ENCODE results near the gene MPPED2.
"Not testable (repeated sequence)": the region's sequence is repeated elsewhere in the genome, so short reads cannot be mapped to it uniquely, and the experiment has no call there.

MPPED2 gene

DNA sequence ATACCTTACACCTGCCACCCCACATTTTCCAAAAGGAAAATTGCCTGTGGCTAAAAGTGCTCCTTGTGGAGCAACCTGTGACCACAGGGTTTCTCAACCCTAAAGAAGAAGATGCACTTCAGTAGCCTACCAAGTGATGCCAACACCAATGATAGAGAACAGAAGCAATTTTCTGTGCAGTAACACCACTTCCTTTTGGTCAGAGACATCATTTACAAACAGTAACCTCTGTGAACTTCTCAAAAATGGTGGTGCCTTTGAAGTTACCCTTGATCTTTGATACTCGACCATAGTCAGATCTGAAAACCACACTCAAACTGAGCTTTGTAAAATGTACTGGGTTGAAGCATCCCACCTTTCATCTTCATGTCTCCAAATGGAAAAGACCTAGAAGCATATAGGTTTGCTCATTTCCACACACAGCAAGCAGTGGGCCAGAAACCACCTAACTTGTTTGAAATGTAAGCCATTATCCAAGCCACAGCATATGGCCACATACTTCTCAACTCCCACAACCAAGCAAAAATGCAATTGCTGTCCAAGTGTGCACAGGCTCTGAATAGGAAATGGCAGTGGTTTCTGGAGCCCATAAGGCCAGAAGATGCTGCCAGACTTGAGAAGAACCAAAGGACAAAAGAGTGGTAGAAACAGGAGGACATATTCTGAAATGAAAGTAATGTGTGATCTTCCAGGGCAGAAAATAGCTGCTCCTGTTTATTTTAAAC lies 24.3 kb downstream of the MPPED2 start:
- intact Hi-C loops (cut with DNase I; ENCODE audit: low total_unique reads): no loop called here
- no peak overlapping the region for H3K27ac ChIP-seq
- DNase-seq: no peak

DNA sequence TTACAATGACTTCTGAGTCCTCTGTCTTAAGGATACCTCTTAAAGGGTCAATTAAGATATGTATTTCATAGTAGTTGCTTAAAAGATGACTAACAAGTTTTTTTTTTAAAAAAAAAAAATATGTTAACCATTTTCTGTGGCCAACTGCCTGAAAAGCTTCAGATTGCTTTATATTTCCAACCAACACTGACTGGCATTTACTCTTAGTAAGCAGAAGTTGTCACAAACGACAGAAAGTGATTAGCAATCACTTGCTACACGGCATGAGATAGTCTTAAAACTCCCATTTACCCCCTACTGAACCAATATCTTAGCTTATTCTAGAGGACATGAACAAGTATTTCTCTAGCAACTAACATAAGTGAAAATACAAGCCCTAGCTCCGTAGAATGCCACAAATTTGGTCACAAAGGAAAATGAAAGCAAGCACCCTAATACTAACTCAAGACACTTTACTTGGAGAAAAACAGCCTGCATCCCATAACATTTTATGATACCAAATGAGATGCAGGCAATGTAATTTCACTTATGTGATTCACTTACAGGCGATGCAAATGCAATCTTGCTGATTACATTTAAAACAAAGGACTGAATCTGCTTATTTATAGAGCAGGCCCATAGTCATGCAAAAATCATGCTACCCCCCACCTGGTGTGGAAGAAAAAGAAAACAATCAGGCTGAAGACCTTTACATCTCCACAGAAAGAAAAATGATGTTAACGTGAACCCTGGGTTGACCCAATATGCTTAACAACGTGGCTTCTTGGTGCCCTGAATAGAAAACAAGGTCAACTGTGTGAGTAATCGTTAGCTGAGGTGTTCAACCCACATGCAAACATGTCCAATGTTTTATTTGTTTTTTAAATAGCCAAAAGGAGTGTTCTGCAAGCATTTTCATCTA lies 25.7 kb downstream of the MPPED2 start:
- intact Hi-C loops (cut with DNase I; ENCODE audit: low total_unique reads): no loop called here
- no peaks in the 10 kb centered on the region for H3K9me3 ChIP-seq
- DNase-seq: no peak
- H3K4me1 ChIP-seq: peaks cover 0 to 11% (median 3%) of the 10 kb centered on the region in 4 donors
- H3K4me3 ChIP-seq: peak overlapping the region; percentile 32 to 35
- no peaks in the 10 kb centered on the region for H3K27me3 ChIP-seq
- peak overlapping the region; percentile 5 to 56 for H3K27ac ChIP-seq
- H3K36me3 ChIP-seq: no peaks in the 10 kb centered on the region
- no peak for TF ChIP-seq CTCF (IDR thresholded peaks at IDR 0.05)

More for the DNA sequence above, 24.3 kb downstream of the MPPED2 start:
- no peak for TF ChIP-seq CTCF (IDR thresholded peaks at IDR 0.05)
- Histone ChIP-seq H3K27me3 (no peaks in the 10 kb centered on the region), H3K4me1 (peaks cover 0 to 14% (median 4%) of the 10 kb centered on the region in 4 donors), H3K9me3 (no peaks in the 10 kb centered on the region), H3K36me3 (no peaks in the 10 kb centered on the region), H3K4me3 (no peak overlapping the region)

DNA sequence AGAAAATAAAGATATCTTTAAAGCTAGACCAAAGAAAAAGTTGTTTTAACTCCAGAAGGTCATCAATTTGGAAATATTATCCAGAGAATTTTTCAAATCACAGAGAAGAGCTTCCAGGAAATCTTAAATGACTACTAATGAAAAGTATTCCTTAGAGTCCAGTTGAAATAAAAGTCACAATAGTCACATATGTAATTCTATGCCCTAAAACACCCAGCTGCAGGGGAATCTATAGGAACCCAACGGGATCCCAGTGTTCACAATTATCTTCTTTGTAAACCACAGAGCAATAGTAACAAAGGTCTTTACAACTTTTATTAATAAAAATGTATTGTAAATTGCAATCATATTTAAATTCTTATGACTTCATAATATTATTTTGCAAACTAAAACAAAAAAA lies 27.1 kb downstream of the MPPED2 start:
- H3K4me1 ChIP-seq: peaks cover 0 to 11% (median 3%) of the 10 kb centered on the region in 4 donors
- no peaks in the 10 kb centered on the region for H3K9me3 ChIP-seq
- no peak overlapping the region for H3K4me3 ChIP-seq
- no peak for TF ChIP-seq CTCF (IDR thresholded peaks at IDR 0.05)
- H3K27me3 ChIP-seq: no peaks in the 10 kb centered on the region
- no peaks in the 10 kb centered on the region for H3K36me3 ChIP-seq
- no peak overlapping the region for H3K27ac ChIP-seq
- no peak for DNase-seq
- intact Hi-C loops (cut with DNase I; ENCODE audit: low total_unique reads): no loop called here

- H3K27ac ChIP-seq; H3K9me3 ChIP-seq; H3K27me3 ChIP-seq; H3K4me1 ChIP-seq; H3K36me3 ChIP-seq; intact Hi-C loops (cut with DNase I; ENCODE audit: low total_unique reads); DNase-seq; H3K4me3 ChIP-seq: not testable (repeated sequence)
Measured at GRCh38 chr11:30554587-30554986, 31.6 kb downstream of the MPPED2 start.

DNA sequence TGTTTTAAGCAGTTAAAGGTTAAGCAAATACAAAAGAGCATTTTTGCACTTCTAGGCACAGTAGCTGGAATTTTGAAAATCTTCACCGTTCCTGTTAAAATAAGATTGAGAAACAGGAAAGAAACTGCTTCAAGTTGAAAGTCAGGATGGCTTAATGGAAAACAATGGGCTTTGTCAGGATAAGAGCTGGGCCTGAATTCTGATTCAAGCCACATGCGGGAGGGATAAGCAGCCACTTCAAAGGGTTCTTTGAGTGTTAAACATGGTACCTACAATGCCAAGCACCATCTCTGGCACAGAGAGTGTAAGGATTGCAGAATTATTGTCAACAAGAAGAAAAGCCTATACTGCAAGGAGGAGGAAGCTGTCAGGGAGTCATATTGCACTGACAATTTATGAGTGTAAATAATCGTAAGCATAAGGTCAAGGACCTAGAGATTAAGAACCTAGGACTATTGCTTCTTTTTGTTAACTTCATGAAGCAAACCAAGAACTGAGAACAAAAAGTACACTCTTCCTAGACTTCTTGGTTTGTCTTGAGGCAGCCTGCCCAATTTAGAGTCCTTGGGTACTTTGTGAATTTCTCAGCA lies 32.5 kb downstream of the MPPED2 start:
- no peak for TF ChIP-seq CTCF (IDR thresholded peaks at IDR 0.05)
- Histone ChIP-seq H3K4me1 (peaks cover 0 to 5% (median 0%) of the 10 kb centered on the region in 4 donors), H3K27ac (no peak overlapping the region), H3K27me3 (no peaks in the 10 kb centered on the region), H3K4me3 (no peak overlapping the region), H3K36me3 (no peaks in the 10 kb centered on the region), H3K9me3 (no peaks in the 10 kb centered on the region)
- DNase-seq: no peak
- intact Hi-C loops (cut with DNase I; ENCODE audit: low total_unique reads): no loop called here

GRCh38 chr11:30552839-30553238 lies 33.3 kb downstream of the MPPED2 start:
- Histone ChIP-seq H3K9me3 (no peaks in the 10 kb centered on the region), H3K36me3 (no peaks in the 10 kb centered on the region), H3K4me1 (peaks cover 0 to 5% (median 0%) of the 10 kb centered on the region in 4 donors), H3K27me3 (no peaks in the 10 kb centered on the region), H3K27ac (no peak overlapping the region), H3K4me3 (no peak overlapping the region)
- no peak for DNase-seq
- intact Hi-C loops (cut with DNase I; ENCODE audit: low total_unique reads): no loop called here
- TF ChIP-seq CTCF (IDR thresholded peaks at IDR 0.05): no peak

Data from tibial artery (tissue), 4 donors.